Erythroblast (primary cell): ENCODE measurements around the gene SSTR4.

Experiments
- GATA1 ChIP-seq: IDR thresholded peaks from 2 replicates; pipeline ENCODE4 v1.6.1; 2011; ENCODE audit warnings: low read depth, mild to moderate bottlenecking, control low read depth, low read length, moderate library complexity
- POLR2A ChIP-seq: IDR thresholded peaks from 2 replicates; pipeline ENCODE4 v1.6.1; 2011; ENCODE audit warnings: mild to moderate bottlenecking, low read length

GRCh38 chr20:23046431-23046830 lies 11.3 kb downstream of the SSTR4 start:
- TF ChIP-seq POLR2A: no peak
- TF ChIP-seq GATA1: no peak
